ENCODE data around the gene KCNMB3.
"Not testable (repeated sequence)": the region's sequence is repeated elsewhere in the genome, so short reads cannot be mapped to it uniquely, and the experiment has no call there.

KCNMB3 gene

DNA sequence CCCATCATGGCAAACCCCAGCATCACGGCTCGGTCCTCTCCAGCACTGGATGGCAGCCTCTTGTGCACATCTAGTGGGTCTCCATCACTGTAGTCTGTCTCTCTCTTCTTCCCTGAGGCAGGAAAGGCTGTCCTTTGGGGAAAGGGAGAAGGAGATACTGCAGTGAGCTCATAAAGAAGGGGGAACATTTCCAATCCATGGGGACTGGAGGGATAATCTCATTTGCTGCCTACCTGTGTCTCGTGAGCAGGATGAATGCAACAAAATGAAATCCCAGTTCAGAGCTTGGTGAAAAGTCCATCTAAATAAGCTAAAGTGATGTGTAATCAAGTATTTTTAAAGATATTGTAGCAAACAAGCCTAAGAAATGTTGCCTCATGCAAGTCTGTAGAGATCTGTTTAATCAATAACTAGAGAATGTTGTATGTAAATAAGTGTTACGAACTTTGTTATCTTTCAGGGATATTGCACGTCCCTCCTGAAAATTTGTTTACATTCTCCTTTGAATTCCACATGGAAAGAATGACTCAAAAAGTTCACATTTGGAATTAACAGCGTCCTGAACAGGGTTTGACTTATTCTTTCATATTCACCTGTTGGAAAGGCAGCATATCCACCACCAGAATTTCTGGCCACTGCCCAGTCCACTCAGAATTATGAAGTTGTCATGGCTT is at the start of gene KCNMB3:
Gene KCNMB3 (minus strand): TSS at position 312 of the 674 bp plus-strand sequence. CDS start 124 bp downstream, at position 188.
- DNase-seq = no peak

DNA sequence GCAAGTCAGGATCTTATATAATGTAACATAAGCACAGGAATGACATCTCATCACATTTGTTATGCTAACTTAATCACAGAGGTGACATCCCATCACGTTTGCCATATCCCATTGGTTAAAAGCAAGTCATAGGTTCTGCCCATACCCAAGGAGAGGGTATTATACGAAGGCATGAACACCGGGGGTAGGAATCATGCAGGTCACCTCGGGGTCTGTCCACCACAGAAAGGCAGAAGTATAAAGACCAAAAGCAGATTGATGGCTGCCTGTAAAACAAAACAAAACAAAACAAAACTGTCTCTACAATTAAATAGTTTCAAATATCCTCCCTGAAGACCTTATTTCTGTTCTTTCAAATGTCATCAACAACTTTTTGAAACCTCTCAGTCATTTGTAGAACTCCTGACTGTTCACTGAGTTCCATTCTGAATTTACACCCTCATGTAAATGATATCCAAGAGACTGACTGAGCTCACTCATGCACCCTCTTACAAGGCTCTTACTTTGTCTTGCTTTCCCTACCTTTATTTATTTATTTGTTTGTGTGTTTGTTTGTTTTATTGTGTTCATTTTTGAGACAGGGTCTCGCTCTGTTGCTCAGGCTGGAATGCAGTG is 49.2 kb upstream of the KCNMB3 start:
- no peak for DNase-seq

- no peak for DNase-seq
Measured at GRCh38 chr3:179299316-179299715, 48.4 kb upstream of the KCNMB3 start.

GRCh38 chr3:179297971-179298725 is 47.2 kb upstream of the KCNMB3 start:
- DNase-seq = no peak

- no peak for DNase-seq
Measured at GRCh38 chr3:179292450-179292849, 41.5 kb upstream of the KCNMB3 start.

GRCh38 chr3:179289295-179289694 is 38.4 kb upstream of the KCNMB3 start:
- DNase-seq = no peak

DNA sequence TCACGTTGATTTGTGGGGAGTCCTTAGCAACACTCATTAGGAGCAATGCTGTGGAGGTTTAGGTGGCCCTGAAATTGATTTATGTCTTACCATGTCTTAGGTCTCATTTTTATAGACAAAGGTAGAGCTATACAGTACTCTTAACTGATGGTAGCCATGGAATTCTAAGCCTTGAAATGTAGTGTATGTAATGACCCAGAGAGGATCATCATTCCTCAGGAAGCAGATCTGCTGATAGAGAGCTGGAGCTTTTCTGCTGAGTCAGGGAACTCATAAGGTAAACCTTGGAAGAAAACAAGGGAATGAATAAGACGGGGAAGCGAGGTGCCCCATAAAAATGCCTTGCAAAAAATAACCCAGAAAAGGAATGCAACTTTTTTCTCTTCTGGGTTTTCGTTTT is 37.9 kb upstream of the KCNMB3 start:
- DNase-seq = no peak

DNA sequence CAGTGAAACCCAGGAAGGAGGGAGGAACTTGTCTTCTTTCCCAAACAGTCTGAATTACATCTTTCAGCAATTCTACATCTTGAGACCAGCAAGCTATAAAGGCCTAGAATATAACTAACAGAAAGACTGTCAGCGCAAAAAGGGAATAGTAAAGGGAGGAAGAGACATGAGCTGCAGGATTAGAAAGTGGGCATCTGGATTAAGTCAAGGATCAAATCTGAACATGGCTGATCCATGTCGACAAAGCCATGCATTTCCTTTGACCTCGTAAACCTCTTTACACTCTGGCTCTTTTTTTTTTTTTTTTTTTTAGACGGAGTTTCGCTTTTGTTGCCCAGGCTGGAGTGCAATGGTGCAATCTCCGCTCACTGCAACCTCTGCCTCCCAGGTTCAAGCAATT is 35.4 kb upstream of the KCNMB3 start:
- DNase-seq = no peak

- no peak for DNase-seq
Measured at GRCh38 chr3:179281825-179282224, 30.9 kb upstream of the KCNMB3 start.

DNA sequence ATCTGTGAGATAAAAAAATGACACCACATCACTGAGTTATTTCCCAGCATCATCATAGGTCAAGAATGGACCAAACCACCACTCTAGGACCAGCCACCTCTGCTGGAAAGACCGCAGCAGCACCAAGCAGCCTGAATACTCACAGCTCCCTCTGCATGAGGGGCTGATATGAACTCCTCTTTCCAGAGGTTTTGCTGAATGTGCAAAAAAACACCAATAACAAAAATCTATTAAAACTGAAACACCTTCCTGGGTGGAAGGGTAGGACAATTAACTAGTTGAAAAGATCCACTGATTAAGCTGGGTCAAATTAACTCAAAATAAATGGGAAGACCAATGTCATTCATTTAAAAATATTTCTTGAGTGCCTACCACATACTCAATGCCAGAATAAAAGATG is 28.9 kb upstream of the KCNMB3 start:
- no peak for DNase-seq

DNA sequence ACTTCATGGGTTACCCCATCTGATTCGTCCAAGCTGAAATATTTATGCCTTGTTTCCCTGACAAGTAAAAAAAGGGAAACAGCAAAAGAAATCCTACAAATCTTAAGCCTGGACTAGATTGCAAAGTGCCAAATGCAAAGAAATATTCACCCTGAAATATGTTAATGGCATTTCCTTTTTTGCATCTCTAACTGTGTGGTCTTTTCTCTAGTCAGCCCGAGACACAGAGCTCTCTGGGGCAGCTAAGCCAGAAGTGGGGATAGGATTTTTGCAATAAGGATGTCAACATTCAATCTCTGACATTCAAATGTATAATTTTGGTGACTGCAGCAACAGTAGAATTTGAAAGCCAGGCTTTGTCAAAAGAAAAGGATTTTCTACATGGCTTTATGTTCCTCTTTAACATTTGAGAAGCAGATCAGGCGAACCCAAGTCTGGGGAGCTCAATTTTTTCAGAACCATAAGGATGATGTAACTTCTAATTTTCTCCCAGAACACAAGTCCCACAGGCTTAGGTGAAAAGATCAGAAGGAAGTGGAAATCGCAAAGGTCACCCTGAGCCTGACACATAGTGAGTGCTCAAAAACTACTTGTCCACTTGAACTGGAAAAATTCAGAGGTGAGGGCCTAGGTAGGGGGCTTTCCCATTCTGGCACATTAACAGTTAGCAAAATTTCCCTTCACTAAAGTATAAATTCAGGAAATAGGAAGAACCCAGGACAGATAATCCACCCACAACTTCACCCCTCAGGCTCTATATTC is 28.2 kb upstream of the KCNMB3 start:
- DNase-seq = no peak

DNA sequence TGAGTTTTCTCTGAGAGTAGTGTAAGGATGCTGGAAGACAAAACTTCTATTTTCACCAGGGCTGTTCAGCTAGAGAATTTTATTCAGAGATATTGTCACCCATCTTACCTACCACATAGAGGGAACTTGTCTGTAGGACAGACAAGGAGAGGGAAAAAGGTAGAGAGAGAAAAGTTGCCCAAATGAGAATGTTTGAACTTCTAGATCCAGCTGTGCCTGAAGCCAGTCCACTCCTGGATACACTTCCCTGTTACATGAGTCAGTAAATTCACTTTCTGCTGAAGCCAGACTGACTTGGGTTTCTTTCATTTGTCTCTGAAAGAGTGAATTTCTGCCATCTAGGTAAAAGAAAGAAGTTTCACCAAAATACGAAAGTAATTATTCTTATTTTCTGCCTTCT is 27.2 kb upstream of the KCNMB3 start:
- DNase-seq = no peak

GRCh38 chr3:179276743-179277142 is 25.8 kb upstream of the KCNMB3 start:
- DNase-seq = no peak

DNA sequence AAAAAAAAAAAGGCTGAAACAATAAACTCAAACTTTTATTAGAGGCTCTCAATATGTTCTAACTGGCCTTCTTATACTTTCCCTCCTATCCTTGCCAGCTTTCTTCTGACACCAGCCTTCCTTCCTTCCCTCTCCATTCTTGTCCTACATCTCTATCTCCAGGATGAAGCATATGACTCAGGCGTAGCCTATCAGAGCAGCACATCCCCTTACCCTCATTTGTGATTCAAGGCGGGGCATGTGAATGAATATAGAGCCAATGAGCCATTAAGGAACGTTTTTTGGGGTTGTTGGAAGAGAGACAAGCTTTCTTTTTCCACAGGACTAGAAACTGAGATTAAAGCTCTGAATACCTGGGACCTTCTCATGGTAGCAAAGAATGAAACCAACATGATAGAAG is 25.1 kb upstream of the KCNMB3 start:
- DNase-seq = no peak

DNA sequence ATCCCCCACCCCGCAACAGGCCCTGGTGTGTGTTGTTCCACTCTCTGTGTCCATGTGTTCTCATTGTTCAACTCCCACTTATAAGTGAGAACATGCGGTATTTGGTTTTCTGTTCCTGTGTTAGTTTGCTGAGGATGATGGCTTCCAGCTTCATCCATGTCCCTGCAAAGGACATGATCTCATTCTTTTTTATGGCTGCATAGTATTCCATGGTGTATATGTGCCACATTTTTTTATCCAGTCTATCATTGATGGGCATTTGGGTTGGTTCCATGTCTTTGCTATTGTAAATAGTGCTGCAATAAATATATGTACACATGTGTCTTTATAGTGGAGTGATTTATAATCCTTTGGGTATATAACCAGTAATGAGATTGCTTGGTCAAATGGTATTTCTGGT is 23.5 kb upstream of the KCNMB3 start:
- not testable (repeated sequence) for DNase-seq

DNA sequence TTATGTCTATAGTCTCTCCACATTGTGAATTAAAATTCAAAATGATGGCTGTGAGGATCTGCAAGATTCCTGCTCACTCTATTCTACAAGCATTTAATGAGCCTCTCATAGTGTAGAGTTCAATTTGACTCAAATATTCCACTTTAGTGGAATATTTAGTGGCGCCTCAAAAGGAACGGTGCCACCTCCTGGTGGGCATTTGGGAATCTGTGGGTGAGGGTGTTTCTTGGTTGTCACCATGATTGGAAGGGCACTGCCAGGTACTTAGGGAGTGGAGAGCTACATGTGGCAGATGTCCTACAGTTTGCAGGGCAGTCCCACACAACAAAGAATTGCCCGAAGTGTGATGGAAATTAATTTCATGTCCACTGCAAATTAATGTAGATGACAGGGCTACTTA is 21.5 kb upstream of the KCNMB3 start:
- peak in 1 of 2 donors; percentile 4 for DNase-seq

DNA sequence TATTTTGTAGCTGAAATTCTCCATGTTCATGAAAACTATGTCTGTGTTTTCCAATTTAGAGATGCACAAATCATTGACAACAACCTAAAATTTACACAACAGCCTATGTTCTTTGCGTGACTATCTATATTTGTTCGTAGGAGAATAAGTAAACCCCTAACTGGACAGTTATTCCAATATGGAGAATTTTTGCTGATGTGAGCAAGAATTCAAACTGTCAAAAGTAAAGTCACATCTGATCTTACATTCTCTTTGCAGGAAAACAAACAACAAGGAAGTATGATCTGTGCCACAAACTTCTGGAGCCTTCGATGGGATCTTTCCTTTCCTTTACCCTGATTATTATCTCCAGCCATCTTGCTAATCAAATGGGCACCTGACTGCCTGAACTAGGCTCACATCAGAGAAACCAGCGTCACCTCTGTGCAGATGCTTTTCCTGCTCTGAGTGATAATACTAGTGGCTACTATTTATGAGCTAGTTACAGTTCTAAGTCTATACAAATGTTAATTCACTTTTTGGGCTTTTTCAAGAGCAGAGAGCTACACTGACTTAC is 18.3 kb upstream of the KCNMB3 start:
- no peak for DNase-seq

GRCh38 chr3:179268400-179269051 is 17.6 kb upstream of the KCNMB3 start:
- DNase-seq = no peak

GRCh38 chr3:179266701-179267211 is 15.8 kb upstream of the KCNMB3 start:
- no peak for DNase-seq

DNA sequence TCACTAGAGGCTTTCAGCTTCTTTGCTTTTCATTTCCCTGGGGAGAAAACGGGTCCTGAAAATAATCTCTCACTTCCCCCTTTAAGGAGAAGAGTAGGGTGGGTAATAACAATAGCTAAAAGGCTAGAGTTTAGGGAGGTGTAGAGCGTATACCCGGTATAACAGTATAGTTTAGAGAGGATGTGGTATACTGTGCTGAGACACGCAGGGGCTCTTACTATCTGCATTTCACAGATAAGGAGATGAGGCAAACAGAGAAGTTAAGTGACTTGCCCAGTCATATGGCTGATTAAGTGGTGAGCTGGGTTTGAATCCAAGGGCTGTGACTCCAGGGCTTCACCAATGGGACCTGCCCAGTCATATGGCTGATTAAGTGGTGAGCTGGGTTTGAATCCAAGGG is 15.0 kb upstream of the KCNMB3 start:
- no peak for DNase-seq

- no peak for DNase-seq
Measured at GRCh38 chr3:179265092-179265491, 14.2 kb upstream of the KCNMB3 start.

DNA sequence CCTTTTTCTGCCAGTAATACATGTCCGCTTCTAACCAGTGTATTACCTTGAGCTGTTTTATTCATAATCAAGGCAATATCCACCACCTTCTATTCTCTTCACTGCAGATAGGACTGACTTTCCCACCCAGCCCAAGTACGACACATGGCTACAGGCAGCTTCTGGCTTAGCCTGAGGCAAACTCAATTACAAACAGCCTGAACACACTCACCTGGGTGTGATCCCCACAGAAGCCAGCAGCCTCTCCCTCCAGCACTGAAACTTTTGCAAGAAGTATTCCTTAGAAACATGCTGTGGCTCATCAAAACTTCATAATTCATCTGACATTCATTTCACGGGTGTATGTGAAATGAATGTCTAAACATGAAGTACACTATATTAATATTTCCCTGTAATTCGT is 13.5 kb upstream of the KCNMB3 start:
- no peak for DNase-seq
